Neural progenitor cell (in vitro differentiated cells): ENCODE measurements around the gene DRAM2. TPM values are rescaled to one million over a fixed set of nuclear protein-coding genes. Genes with fewer than 3 reads are reported as not detected.

Experiments used
- DNase-seq: peaks from one replicate; pipeline ENCODE4 v3.0.0-alpha.2; 2016; ENCODE audit warnings: low spot score
- H2AFZ ChIP-seq: fragments of 200-600 bp; sonication (generic); replicated peaks from 2 replicates; pipeline ENCODE4 v1.6.1; 2016; ENCODE audit warnings: antibody characterized with exemption
- H3F3A ChIP-seq: fragments of 200-600 bp; sonication (generic); 2 replicates; pipeline ENCODE4 v1.6.1; 2016; ENCODE audit warnings: antibody characterized with exemption, low read depth
- H3K27ac ChIP-seq: fragments of 200-600 bp; sonication (generic); 2 replicates; pipeline ENCODE4 v1.5.1; 2016; ENCODE audit warnings: mild to moderate bottlenecking
- H3K27me3 ChIP-seq: fragments of 200-600 bp; sonication (generic); 2 replicates; pipeline ENCODE4 v1.6.1; 2016; ENCODE audit warnings: mild to moderate bottlenecking, moderate library complexity
- H3K36me3 ChIP-seq: fragments of 200-600 bp; sonication (generic); 2 replicates; pipeline ENCODE4 v1.5.1; 2016
- H3K4me1 ChIP-seq: fragments of 200-600 bp; sonication (generic); 2 replicates; pipeline ENCODE4 v1.6.1; 2016; ENCODE audit warnings: mixed run types
- H3K4me2 ChIP-seq: fragments of 200-600 bp; sonication (generic); 2 replicates; pipeline ENCODE4 v1.6.1; 2016
- H3K4me3 ChIP-seq: fragments of 200-600 bp; sonication (generic); 2 replicates; pipeline ENCODE4 v1.5.1; 2016
- H3K79me2 ChIP-seq: fragments of 200-600 bp; sonication (generic); 2 replicates; pipeline ENCODE4 v1.6.1; 2016; ENCODE audit warnings: low read depth
- H3K9ac ChIP-seq: fragments of 200-600 bp; sonication (generic); 2 replicates; pipeline ENCODE4 v1.6.1; 2016
- H3K9me3 ChIP-seq: fragments of 200-600 bp; sonication (generic); 2 replicates; pipeline ENCODE4 v1.5.1; 2016; ENCODE audit warnings: low read depth
- H4K20me1 ChIP-seq: fragments of 200-600 bp; sonication (generic); 2 replicates; pipeline ENCODE4 v1.6.1; 2016; ENCODE audit warnings: low read depth
- H3K27ac Mint-ChIP-seq: 3 replicates; pipeline ENCODE4 v1.8.0; 2021; ENCODE audit warnings: mixed read lengths
- H3K27me3 Mint-ChIP-seq: 2 replicates; pipeline ENCODE4 v1.8.0; 2022; ENCODE audit warnings: low read depth, mild to moderate bottlenecking, inconsistent platforms, moderate library complexity, mixed read lengths; ENCODE audit not compliant: insufficient read depth
- H3K36me3 Mint-ChIP-seq: 3 replicates; pipeline ENCODE4 v1.8.0; 2021; ENCODE audit warnings: mixed read lengths
- H3K4me1 Mint-ChIP-seq: 3 replicates; pipeline ENCODE4 v1.8.0; 2021; ENCODE audit warnings: mixed read lengths
- H3K4me3 Mint-ChIP-seq: 3 replicates; pipeline ENCODE4 v1.8.0; 2021; ENCODE audit warnings: mild to moderate bottlenecking, moderate library complexity, mixed read lengths
- H3K9me3 Mint-ChIP-seq: 3 replicates; pipeline ENCODE4 v1.8.0; 2020; ENCODE audit warnings: mixed read lengths
- EZH2 ChIP-seq: fragments of 200-600 bp; sonication (generic); IDR thresholded peaks from 2 replicates; pipeline ENCODE4 v1.6.1; 2017; ENCODE audit warnings: antibody characterized with exemption, mild to moderate bottlenecking, moderate library complexity
- EZH2phosphoT487 ChIP-seq: fragments of 200-600 bp; sonication (generic); IDR thresholded peaks from 2 replicates; pipeline ENCODE4 v1.6.1; 2017; ENCODE audit warnings: antibody characterized with exemption
- total RNA-seq: library from RNA; depleted of rRNA; stranded (reverse); fragments of >200 nt; gene quantifications from 2 replicates; pipeline ENCODE4 v1.2.3, GENCODE V29; 2015; ENCODE audit warnings: low replicate concordance
- TF ChIP-seq, protein P1 (sequence below): fragments of 200-600 bp; sonication (generic); IDR thresholded peaks from 2 replicates; pipeline ENCODE4 v1.5.1; 2017; ENCODE audit warnings: antibody characterized with exemption, mild to moderate bottlenecking

Gene DRAM2
- total RNA-seq, 1 donor from 2014 or later, result 145 TPM

- H4K20me1 ChIP-seq, result no peaks in the 10 kb centered on the region
Observed at GRCh38 chr1:111116496-111116895, 23.4 kb downstream of the DRAM2 start.

DNA sequence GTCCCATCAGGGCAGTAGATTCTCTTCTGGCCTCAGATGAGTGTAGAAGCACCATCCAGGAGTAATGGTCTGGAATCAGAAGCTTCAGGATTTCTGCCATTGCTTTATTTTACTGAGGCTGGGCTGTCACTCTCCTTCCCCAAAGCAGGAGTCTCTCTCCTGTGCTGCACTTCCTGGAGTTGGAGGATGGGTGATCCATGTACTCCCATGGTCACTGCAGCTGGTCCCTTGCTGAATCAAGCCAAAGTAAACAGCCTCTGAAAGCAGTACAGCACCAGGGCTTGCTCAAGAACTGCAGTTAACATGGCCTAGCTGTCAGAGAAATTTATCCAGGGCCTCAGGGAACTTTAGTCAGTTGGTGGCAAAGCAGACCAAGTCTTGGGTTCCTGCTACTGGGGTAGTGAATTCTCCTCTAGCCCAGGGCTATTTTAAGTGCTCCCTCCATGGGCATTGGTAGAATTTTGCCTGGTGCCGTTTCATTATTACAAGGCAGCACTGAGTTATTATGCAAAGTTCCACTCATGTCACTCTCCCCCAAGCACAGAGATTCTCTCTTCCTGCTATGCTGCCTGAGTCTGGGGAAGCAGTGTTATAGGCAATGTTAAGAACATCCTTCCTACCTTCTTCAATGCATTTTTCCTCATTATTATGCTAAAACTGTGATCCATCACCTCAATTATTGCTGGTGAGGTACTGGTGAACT is 29.5 kb downstream of the DRAM2 start:
- no peak overlapping the region for H3K27ac ChIP-seq
- H3K4me2 ChIP-seq, result no peak overlapping the region
- no peaks in the 10 kb centered on the region for H3K9me3 Mint-ChIP-seq
- no peaks in the 10 kb centered on the region for H3K27me3 Mint-ChIP-seq
- no peaks in the 10 kb centered on the region for H3K27me3 ChIP-seq
- H3K36me3 Mint-ChIP-seq, result peaks cover 6% of the 10 kb centered on the region
- H3K9me3 ChIP-seq, result no peaks in the 10 kb centered on the region
- no peaks in the 10 kb centered on the region for H3F3A ChIP-seq
- no peaks in the 10 kb centered on the region for H3K4me1 ChIP-seq
- H3K4me3 Mint-ChIP-seq, result no peak overlapping the region
- no peaks in the 10 kb centered on the region for H3K79me2 ChIP-seq
- H3K4me1 Mint-ChIP-seq, result no peaks in the 10 kb centered on the region
- H2AFZ ChIP-seq, result no peak overlapping the region
- H3K36me3 ChIP-seq, result no peaks in the 10 kb centered on the region
- H3K4me3 ChIP-seq, result no peak overlapping the region
- no peaks in the 10 kb centered on the region for H4K20me1 ChIP-seq
- H3K9ac ChIP-seq, result no peak overlapping the region
- no peak for DNase-seq
- TF ChIP-seq EZH2 (no peak), EZH2phosphoT487 (no peak)
- TF ChIP-seq, protein P1, sequence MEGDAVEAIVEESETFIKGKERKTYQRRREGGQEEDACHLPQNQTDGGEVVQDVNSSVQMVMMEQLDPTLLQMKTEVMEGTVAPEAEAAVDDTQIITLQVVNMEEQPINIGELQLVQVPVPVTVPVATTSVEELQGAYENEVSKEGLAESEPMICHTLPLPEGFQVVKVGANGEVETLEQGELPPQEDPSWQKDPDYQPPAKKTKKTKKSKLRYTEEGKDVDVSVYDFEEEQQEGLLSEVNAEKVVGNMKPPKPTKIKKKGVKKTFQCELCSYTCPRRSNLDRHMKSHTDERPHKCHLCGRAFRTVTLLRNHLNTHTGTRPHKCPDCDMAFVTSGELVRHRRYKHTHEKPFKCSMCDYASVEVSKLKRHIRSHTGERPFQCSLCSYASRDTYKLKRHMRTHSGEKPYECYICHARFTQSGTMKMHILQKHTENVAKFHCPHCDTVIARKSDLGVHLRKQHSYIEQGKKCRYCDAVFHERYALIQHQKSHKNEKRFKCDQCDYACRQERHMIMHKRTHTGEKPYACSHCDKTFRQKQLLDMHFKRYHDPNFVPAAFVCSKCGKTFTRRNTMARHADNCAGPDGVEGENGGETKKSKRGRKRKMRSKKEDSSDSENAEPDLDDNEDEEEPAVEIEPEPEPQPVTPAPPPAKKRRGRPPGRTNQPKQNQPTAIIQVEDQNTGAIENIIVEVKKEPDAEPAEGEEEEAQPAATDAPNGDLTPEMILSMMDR, result no peak
- no peak overlapping the region for H3K27ac Mint-ChIP-seq

More at GRCh38 chr1:111116496-111116895, 23.4 kb downstream of the DRAM2 start:
- Histone ChIP-seq H3K4me1 (no peaks in the 10 kb centered on the region), H3K27ac (no peak overlapping the region), H3K4me2 (no peak overlapping the region), H3K27me3 (no peaks in the 10 kb centered on the region), H3K79me2 (no peaks in the 10 kb centered on the region), H3K9me3 (no peaks in the 10 kb centered on the region), H3F3A (no peaks in the 10 kb centered on the region), H2AFZ (no peak overlapping the region), H3K4me3 (no peak overlapping the region), H3K36me3 (peaks cover 20% of the 10 kb centered on the region), H3K9ac (no peak overlapping the region)
- H3K27ac Mint-ChIP-seq, result no peak overlapping the region
- H3K4me1 Mint-ChIP-seq, result no peaks in the 10 kb centered on the region
- no peaks in the 10 kb centered on the region for H3K9me3 Mint-ChIP-seq
- H3K36me3 Mint-ChIP-seq, result peaks cover 13% of the 10 kb centered on the region
- no peaks in the 10 kb centered on the region for H3K27me3 Mint-ChIP-seq
- no peak overlapping the region for H3K4me3 Mint-ChIP-seq
- TF ChIP-seq, protein P1, result no peak
- TF ChIP-seq EZH2phosphoT487 (no peak), EZH2 (no peak)
- no peak for DNase-seq

DNA sequence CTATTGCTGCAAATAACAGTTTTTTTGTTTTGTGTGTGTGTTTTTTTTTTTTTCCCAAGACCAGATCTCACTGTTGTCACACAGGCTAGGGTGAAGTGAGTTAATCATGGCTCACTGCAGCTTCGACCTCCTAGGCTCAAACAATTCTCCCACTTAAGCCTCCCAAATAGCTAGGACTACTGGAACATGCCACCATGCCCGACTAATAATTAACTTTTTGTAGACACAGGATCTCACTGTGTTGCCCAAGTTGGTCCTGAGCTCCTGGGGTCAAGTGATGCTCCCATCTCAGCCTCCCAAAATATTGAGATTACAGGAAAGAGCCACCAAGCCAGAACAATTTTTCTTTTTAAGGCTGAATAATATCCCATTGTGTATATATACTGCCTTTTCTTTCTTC is 34.9 kb downstream of the DRAM2 start:
- Mint-ChIP-seq H3K27ac (no peak overlapping the region), H3K4me1 (no peaks in the 10 kb centered on the region), H3K4me3 (no peak overlapping the region), H3K9me3 (peaks cover 11% of the 10 kb centered on the region), H3K27me3 (no peaks in the 10 kb centered on the region), H3K36me3 (no peaks in the 10 kb centered on the region)
- no peak overlapping the region for H3K4me2 ChIP-seq
- no peak overlapping the region for H3K4me3 ChIP-seq
- no peak for DNase-seq
- H3K9ac ChIP-seq, result no peak overlapping the region
- no peak overlapping the region for H3K27ac ChIP-seq
- H3K36me3 ChIP-seq, result no peaks in the 10 kb centered on the region
- TF ChIP-seq EZH2phosphoT487 (no peak), EZH2 (no peak)
- TF ChIP-seq, protein P1, result no peak
- no peaks in the 10 kb centered on the region for H3K79me2 ChIP-seq
- H4K20me1 ChIP-seq, result no peaks in the 10 kb centered on the region
- H3K4me1 ChIP-seq, result no peaks in the 10 kb centered on the region
- H3K9me3 ChIP-seq, result peaks cover 4% of the 10 kb centered on the region
- no peak overlapping the region for H2AFZ ChIP-seq
- H3F3A ChIP-seq, result no peaks in the 10 kb centered on the region
- H3K27me3 ChIP-seq, result no peaks in the 10 kb centered on the region
